HG03439 (cell line): ENCODE data around the gene CCSAP.
A peak's percentile ranks its signal among the peaks of the same experiment; 100 is the strongest.
"Not testable (repeated sequence)": the region's sequence is repeated elsewhere in the genome, so short reads cannot be mapped to it uniquely, and the experiment has no call there.

Source experiments
- ATAC-seq: cut with Tn5 transposase; IDR thresholded peaks from one replicate; pipeline ENCODE4 v1.9.1; 2021; ENCODE audit warnings: mild to moderate bottlenecking, moderate library complexity; ENCODE audit not compliant: unreplicated experiment

The CCSAP gene

DNA sequence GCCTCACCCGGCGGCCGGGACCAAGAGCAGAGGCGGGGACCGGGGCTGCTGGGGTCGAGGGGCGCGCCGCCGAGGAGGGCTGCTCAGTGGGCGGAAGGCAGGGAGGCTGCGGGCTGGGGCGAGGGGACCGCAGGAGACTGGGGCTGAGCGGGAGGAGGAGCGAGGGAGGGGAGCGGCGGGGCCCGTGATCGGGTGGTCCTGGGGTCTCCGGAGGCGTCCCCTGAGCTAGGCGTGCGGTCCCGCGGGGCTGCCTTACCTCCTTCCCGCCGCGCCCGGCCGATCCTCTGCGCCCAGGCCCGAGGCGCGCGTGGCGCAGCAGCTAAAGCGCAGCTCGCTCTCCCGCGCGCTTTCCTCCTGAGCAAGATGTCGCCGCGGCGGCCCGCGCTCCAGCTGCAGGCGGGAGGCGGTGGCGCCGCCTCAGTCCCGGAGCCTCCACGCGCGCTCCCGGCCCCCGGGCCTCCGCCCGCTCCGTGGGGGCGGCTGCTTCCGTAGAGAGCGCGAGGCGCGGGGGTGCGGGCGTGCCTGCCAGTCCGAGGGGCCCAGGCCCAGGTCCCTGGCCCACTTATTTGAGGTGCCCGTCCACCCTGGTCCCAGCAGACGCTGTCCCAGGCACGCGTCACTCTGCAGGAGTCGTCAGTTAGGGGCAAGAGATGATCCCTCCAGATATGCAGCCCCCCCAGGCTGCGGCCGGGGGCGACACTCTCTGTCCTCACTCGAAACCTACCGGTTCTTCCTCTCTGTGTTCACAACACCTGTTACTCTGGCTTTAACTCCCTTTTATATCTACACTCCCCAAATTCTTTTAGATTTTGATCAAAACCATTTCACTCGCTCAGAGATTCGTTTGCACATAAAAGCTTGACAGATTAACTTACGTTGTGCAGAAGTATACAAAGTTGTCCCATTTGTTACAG, at the start of gene CCSAP:
Gene CCSAP, minus strand, starts transcription at position 392 of the 914 bp plus-strand sequence. CDS start 582 bp downstream, outside the sequence.
- ATAC-seq, result peak; percentile 43

DNA sequence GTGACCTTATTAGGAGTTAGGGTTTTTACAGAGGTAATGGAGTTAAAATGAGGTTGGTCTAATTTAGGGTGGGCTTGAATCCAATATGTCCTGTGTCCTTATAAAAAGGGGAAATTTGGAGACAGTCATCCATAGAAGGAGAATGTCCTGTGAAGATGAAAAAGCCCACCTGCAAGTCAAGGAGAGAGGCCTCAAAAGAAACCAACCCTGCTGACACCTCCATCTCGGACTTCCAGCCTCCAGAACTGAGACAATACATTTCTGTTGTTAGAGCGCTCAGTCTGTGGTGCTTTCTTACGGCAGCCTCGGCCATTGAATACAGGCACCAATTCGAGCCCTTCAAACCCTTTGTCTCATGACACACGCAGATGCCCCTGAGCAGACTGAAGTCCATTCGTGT, 47.3 kb upstream of the CCSAP start:
- no peak for ATAC-seq

- ATAC-seq, result no peak
Observed at GRCh38 chr1:229388897-229389580, 46.2 kb upstream of the CCSAP start.

- no peak for ATAC-seq
Observed at GRCh38 chr1:229385853-229386456, 43.1 kb upstream of the CCSAP start.

- ATAC-seq, result no peak
Observed at GRCh38 chr1:229384822-229385221, 42.0 kb upstream of the CCSAP start.

DNA sequence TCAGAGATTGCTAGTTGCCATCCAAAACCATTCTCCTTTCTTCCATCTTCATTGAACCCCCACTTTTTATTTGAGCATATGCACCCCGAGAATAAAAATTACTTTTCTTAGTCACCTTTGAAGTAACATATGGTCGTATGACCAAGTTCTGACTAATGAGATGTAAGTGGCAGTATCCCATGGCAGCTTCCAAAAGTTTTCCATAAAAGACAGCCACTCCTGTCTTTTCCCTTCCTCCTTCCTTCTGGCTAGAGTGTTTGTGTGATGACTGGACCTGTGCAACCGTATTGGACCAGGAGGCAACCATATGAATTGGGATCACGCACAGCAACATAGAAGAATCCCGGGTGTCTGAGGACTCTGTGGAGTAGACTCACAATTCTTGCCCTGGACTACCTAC, 41.1 kb upstream of the CCSAP start:
- ATAC-seq, result no peak

DNA sequence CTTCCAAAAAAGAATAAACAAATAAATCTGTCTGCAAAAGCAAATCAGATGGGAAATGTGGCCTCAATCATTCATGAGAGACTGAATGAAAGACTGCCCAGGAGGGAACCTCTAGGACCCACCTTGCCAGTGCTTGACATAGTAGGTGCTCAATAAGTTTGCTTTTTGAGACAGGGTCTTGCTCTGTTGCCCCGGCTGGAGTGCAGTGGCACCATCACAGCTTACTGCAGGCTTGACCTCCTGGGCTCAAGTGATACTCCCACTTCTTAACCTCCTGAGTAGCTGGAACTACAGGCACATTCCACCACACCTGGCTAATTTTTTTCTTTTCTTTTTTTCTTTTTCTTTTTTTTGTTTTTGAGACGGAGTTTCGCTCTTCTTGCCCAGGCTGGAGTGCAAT, 40.3 kb upstream of the CCSAP start:
- no peak for ATAC-seq

DNA sequence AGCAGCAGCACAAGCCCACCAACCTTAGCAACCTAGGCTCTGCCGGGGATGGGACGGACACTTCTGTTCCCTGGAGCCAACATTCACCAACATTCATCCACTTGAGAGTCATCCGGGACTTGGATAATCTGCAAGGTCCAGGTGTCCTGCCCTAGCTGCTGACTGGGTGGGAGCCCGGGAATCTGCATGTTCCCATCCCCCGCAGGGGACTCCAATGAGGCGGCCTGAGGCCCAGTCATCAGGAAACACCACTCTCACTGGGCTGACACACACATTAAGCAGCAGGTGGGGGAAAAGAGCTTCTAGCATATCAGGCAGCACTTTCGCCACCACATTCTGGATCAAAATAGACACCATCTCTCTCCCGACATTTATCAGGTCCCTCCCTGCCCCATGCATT, 38.4 kb upstream of the CCSAP start:
- no peak for ATAC-seq

DNA sequence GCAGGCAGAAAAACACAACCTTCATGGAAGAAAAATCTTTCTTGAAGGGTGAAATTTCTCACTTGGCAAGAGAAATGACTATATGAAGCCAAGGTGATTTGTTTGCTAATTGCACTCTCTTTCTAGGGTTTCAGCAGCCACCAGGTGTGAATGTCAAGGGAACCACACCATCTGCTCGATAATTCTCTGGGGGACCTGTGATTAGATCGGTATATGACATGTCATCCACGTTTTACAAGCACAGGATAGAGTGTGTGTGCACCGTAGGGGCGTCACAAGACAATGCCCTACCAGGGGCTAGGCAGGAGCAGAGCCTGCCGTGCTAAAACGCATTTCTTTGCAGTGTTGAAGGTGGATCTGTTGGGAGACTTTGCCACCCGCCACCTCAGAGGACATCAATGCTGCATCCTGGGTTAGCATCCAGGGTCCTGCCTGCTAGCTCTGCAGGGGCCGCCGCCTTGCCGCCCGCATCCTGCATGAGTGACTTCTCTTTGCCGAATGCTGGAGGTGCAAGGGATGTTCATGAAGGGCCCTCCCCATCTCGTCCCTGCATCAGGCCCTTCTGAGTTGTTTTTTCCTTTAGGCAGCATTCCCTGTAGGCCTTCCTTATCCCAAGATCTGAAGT, 37.8 kb upstream of the CCSAP start:
- ATAC-seq, result no peak

GRCh38 chr1:229379846-229380245, 37.0 kb upstream of the CCSAP start:
- ATAC-seq, result no peak

DNA sequence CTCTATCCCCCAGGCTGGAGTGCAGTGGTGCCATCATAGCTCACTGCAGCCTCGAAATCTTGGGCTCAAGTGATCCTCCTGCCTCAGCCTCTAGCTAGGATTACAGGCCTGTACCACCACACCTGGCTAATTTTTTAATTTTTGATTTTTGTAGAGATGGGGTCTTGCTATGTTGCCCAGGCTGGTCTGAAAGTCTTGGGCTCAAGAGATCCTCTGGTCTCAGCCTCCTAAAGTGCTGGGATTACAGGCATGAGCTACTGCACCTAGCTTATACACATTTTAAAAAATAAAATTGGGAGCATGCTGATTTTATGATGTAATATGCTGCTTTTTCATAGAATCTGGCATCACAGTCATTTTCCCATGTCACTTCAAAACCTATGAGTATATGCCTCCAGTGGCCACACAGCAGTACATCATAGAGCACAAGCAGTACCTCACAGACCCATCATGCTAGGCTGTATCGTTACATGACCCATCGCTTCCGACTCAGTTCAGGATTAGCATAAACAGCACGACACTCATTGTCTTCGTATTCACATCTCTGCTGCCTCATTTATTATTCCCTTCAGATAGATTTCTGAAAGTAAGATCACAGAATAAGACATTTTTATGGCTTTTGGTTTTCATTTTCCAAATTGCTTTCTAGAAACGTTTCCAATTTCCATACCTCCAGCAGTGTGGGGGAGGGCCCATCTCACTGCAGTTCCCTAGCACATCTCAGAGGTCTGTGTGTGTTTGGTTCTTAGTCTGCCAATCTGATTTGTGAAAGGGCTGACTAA, 35.9 kb upstream of the CCSAP start:
- no peak for ATAC-seq

DNA sequence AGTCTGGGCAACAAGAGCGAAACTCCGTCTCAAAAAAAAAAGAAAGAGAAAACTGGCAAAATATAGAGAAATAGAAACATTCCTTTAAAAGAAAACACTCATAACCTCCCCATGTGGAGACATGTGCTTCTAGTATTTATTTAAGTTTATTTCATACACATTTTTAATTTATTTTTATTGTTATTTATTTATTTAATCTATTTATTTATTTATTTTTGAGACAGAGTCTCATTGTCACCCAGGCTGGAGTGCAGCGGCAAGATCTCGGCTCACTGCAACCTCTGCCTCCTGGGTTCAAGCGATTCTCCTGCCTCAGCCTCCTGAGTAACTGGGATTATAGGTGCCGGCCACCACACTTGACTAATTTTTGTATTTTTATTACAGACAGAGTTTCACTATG, 35.2 kb upstream of the CCSAP start:
- not testable (repeated sequence) for ATAC-seq

DNA sequence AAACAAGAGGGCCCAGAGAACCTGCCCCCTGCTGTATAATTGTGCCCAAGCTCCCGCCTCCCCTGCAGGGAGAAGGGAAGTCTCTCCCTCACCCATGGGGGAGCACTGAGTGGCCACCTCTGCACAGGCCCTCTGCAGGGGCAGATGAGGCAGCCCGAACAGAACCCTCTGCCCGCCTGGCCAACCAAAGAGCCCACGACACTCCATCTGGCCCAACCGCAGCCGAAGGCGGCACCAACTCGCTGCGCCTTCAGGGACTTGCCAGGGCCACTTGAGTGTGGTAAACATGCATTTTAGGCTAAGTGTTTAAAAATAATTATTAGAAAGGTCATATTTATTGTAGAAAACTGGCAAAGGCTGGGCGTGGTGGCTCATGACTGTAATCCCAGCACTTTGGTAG, 34.6 kb upstream of the CCSAP start:
- no peak for ATAC-seq

GRCh38 chr1:229376521-229376920, 33.7 kb upstream of the CCSAP start:
- ATAC-seq, result no peak

DNA sequence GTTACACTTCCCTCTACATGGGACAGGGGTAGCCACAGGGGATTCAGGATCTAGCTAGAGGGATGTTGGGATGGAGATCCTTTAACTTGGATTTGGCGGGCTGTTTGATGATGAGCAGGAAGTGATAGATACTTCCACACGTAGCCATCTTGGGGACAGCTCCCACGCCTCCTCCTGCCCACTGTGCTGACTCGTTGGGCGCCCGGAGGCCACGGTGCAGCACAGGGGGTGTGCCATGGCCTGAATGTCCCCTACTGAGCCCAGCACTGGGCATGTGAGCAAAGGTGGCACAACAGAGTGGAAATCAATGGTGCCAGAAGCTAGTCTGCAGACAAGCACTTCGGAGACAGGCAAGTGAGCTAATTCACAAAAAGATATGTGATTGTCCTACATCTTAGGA, 31.6 kb upstream of the CCSAP start:
- ATAC-seq, result no peak

- no peak for ATAC-seq
Observed at GRCh38 chr1:229373395-229373794, 30.5 kb upstream of the CCSAP start.

GRCh38 chr1:229372251-229372650, 29.4 kb upstream of the CCSAP start:
- ATAC-seq, result no peak

DNA sequence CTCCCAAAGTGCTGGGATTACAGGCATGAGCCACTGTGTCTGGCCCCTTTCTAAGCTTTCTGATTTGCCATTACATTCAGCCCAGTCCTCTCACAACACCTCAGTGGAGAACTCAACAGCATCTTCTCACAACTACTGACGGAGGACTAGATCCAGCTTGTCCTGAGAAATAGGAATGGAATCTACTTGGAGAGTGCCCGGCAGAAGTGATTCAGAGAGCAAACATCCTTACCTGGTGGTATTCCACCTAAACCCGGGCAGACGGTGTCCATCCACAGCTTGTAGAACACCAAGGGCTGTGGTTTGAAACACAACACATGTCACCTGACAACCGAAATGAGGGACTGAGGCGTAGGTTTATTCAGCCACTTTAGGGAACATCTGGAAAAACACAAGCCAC, 28.8 kb upstream of the CCSAP start:
- ATAC-seq, result no peak

DNA sequence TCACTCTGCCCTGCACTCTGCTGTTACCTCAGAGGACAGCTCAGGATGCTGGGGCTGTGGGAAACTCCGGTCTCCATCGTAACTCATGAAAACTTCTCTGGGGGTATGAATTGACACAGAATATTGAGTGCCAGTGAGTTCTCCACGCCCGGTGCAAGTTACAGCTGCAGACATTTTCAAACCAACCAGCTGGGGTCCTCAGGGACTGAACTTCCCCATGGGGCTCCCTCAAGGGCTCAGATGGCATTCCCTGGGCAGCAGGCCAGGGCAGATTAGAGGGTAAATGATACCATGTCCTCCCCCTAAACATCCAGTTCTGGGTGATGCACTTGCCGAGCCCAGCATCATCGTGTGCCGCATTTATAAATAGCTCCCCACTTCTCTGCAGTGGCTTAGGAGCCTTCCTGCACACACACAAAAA, 27.8 kb upstream of the CCSAP start:
- no peak for ATAC-seq

- ATAC-seq, result no peak
Observed at GRCh38 chr1:229368347-229368746, 25.5 kb upstream of the CCSAP start.

- ATAC-seq, result no peak
Observed at GRCh38 chr1:229365569-229365968, 22.7 kb upstream of the CCSAP start.
